ENCODE results near the gene DLX3.

The DLX3 gene

DNA sequence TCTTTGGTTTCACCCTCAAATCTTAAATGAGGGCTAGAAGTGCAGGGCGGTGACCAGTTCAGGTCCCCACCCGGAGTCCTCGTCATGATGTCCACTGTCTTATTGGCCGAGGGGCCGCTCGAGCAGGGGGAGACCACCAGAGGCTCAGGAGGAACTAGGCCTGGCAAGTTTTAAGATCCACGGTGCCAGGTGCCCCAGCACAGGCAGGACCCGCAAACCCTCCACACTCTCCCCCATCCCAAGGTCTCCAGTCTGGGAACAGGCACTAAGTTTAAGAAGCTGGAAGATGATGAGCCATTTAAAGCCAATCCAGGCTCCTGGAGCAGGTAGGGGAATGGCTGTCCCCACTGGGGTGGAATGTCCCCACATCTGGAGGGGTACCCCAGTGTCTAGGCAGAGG lies 4.1 kb downstream of the DLX3 start:
- peaks cover 38% of the 10 kb centered on the region for H3K27me3 ChIP-seq (ENCODE audit: insufficient read depth, low read length)
- peaks cover 12% of the 10 kb centered on the region for H3K4me1 ChIP-seq (ENCODE audit: control insufficient read depth, insufficient read depth, low read length, unreplicated experiment)
- H2AFZ ChIP-seq (ENCODE audit: low read length, unreplicated experiment), result no peak overlapping the region
- H3K27ac ChIP-seq (ENCODE audit: low read depth, low read length), result no peak overlapping the region
- H3K4me3 ChIP-seq (ENCODE audit: low read depth, low read length), result no peak overlapping the region
- H3K36me3 ChIP-seq (ENCODE audit: insufficient read depth, low read length), result no peaks in the 10 kb centered on the region
- no peaks in the 10 kb centered on the region for H3K79me2 ChIP-seq (ENCODE audit: control insufficient read depth, insufficient read depth, low read length, unreplicated experiment)

GRCh38 chr17:49990331-49990730 lies 4.7 kb downstream of the DLX3 start:
- H3K79me2 ChIP-seq (ENCODE audit: control insufficient read depth, insufficient read depth, low read length, unreplicated experiment), result no peaks in the 10 kb centered on the region
- H2AFZ ChIP-seq (ENCODE audit: low read length, unreplicated experiment), result no peak overlapping the region
- H3K4me3 ChIP-seq (ENCODE audit: low read depth, low read length), result no peak overlapping the region
- peaks cover 32% of the 10 kb centered on the region for H3K27me3 ChIP-seq (ENCODE audit: insufficient read depth, low read length)
- no peaks in the 10 kb centered on the region for H3K36me3 ChIP-seq (ENCODE audit: insufficient read depth, low read length)
- H3K27ac ChIP-seq (ENCODE audit: low read depth, low read length), result no peak overlapping the region
- peaks cover 9% of the 10 kb centered on the region for H3K4me1 ChIP-seq (ENCODE audit: control insufficient read depth, insufficient read depth, low read length, unreplicated experiment)

GRCh38 chr17:49989518-49989880 lies 5.5 kb downstream of the DLX3 start:
- H3K79me2 ChIP-seq (ENCODE audit: control insufficient read depth, insufficient read depth, low read length, unreplicated experiment), result no peaks in the 10 kb centered on the region
- peaks cover 5% of the 10 kb centered on the region for H3K4me1 ChIP-seq (ENCODE audit: control insufficient read depth, insufficient read depth, low read length, unreplicated experiment)
- no peak overlapping the region for H2AFZ ChIP-seq (ENCODE audit: low read length, unreplicated experiment)
- H3K27ac ChIP-seq (ENCODE audit: low read depth, low read length), result no peak overlapping the region
- H3K36me3 ChIP-seq (ENCODE audit: insufficient read depth, low read length), result no peaks in the 10 kb centered on the region
- H3K27me3 ChIP-seq (ENCODE audit: insufficient read depth, low read length), result peaks cover 24% of the 10 kb centered on the region; the same call in 1 of the 2 replicates
- no peak overlapping the region for H3K4me3 ChIP-seq (ENCODE audit: low read depth, low read length)

DNA sequence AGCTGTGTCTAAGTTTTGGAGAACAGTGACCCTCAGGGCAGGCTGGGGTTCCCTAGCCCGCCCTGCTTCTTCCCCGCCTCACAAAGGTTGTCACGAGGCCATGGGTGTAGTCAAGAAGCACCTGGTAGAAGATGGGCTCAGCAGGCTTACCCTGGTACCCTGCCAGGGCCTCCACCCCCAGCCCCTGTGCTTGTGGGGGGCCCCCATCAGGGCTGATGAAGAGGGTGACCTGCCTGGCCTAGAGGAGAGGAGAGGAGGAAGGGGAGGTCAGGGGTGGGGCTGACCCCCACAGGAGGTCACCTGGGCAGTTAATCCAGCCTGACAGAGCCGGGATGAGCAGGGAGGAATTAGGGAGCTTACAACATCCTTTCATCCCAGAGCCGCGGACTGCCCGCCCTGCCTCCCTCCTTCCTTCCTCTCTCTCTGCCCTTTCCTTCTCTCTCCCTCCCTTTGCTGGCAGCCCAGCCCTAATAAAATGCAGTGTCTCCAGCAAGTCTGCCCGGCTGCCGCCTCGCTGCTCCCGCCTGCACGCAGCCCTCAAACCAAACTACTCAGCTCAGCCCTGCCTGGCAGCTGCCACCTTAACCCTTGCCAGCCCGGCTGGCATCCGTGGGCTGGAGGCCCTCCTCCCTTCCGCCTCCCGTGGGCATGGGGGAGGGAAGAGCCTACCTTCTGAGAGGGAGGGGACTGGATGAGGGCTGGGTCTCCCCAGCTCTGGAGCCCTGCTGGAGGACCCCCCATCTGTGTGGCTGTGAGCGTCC lies 7.2 kb downstream of the DLX3 start:
- Histone ChIP-seq H3K79me2 (ENCODE audit: control insufficient read depth, insufficient read depth, low read length, unreplicated experiment) (no peaks in the 10 kb centered on the region), H3K27me3 (ENCODE audit: insufficient read depth, low read length) (peaks cover 9% of the 10 kb centered on the region; the same call in 1 of the 2 replicates), H3K27ac (ENCODE audit: low read depth, low read length) (no peak overlapping the region), H3K4me1 (ENCODE audit: control insufficient read depth, insufficient read depth, low read length, unreplicated experiment) (no peaks in the 10 kb centered on the region), H2AFZ (ENCODE audit: low read length, unreplicated experiment) (no peak overlapping the region), H3K36me3 (ENCODE audit: insufficient read depth, low read length) (no peaks in the 10 kb centered on the region), H3K4me3 (ENCODE audit: low read depth, low read length) (no peak overlapping the region)

GRCh38 chr17:49987290-49987585 lies 7.8 kb downstream of the DLX3 start:
- no peaks in the 10 kb centered on the region for H3K4me1 ChIP-seq (ENCODE audit: control insufficient read depth, insufficient read depth, low read length, unreplicated experiment)
- peaks cover 7% of the 10 kb centered on the region; the same call in 1 of the 2 replicates for H3K27me3 ChIP-seq (ENCODE audit: insufficient read depth, low read length)
- no peak overlapping the region for H2AFZ ChIP-seq (ENCODE audit: low read length, unreplicated experiment)
- H3K36me3 ChIP-seq (ENCODE audit: insufficient read depth, low read length), result no peaks in the 10 kb centered on the region
- H3K79me2 ChIP-seq (ENCODE audit: control insufficient read depth, insufficient read depth, low read length, unreplicated experiment), result no peaks in the 10 kb centered on the region
- no peak overlapping the region for H3K4me3 ChIP-seq (ENCODE audit: low read depth, low read length)
- no peak overlapping the region for H3K27ac ChIP-seq (ENCODE audit: low read depth, low read length)

- Histone ChIP-seq H3K27ac (ENCODE audit: low read depth, low read length) (no peak overlapping the region), H3K79me2 (ENCODE audit: control insufficient read depth, insufficient read depth, low read length, unreplicated experiment) (no peaks in the 10 kb centered on the region), H3K36me3 (ENCODE audit: insufficient read depth, low read length) (no peaks in the 10 kb centered on the region), H2AFZ (ENCODE audit: low read length, unreplicated experiment) (no peak overlapping the region), H3K4me3 (ENCODE audit: low read depth, low read length) (no peak overlapping the region), H3K27me3 (ENCODE audit: insufficient read depth, low read length) (peaks cover 7% of the 10 kb centered on the region; the same call in 1 of the 2 replicates), H3K4me1 (ENCODE audit: control insufficient read depth, insufficient read depth, low read length, unreplicated experiment) (no peaks in the 10 kb centered on the region)
Observed at GRCh38 chr17:49986396-49987289, 8.4 kb downstream of the DLX3 start.

GRCh38 chr17:49985310-49985990 lies 9.6 kb downstream of the DLX3 start:
- Histone ChIP-seq H2AFZ (ENCODE audit: low read length, unreplicated experiment) (no peak overlapping the region), H3K27me3 (ENCODE audit: insufficient read depth, low read length) (peaks cover 7% of the 10 kb centered on the region; the same call in 1 of the 2 replicates), H3K79me2 (ENCODE audit: control insufficient read depth, insufficient read depth, low read length, unreplicated experiment) (no peaks in the 10 kb centered on the region), H3K4me3 (ENCODE audit: low read depth, low read length) (no peak overlapping the region), H3K36me3 (ENCODE audit: insufficient read depth, low read length) (no peaks in the 10 kb centered on the region), H3K4me1 (ENCODE audit: control insufficient read depth, insufficient read depth, low read length, unreplicated experiment) (no peaks in the 10 kb centered on the region), H3K27ac (ENCODE audit: low read depth, low read length) (no peak overlapping the region)

GRCh38 chr17:49984776-49985175 lies 10.2 kb downstream of the DLX3 start:
- no peaks in the 10 kb centered on the region for H3K4me1 ChIP-seq (ENCODE audit: control insufficient read depth, insufficient read depth, low read length, unreplicated experiment)
- H3K27me3 ChIP-seq (ENCODE audit: insufficient read depth, low read length), result peaks cover 7% of the 10 kb centered on the region; the same call in 1 of the 2 replicates
- H3K27ac ChIP-seq (ENCODE audit: low read depth, low read length), result no peak overlapping the region
- no peak overlapping the region for H2AFZ ChIP-seq (ENCODE audit: low read length, unreplicated experiment)
- no peak overlapping the region for H3K4me3 ChIP-seq (ENCODE audit: low read depth, low read length)
- H3K36me3 ChIP-seq (ENCODE audit: insufficient read depth, low read length), result no peaks in the 10 kb centered on the region
- H3K79me2 ChIP-seq (ENCODE audit: control insufficient read depth, insufficient read depth, low read length, unreplicated experiment), result no peaks in the 10 kb centered on the region

GRCh38 chr17:49984283-49984682 lies 10.7 kb downstream of the DLX3 start:
- Histone ChIP-seq H3K4me3 (ENCODE audit: low read depth, low read length) (no peak overlapping the region), H3K79me2 (ENCODE audit: control insufficient read depth, insufficient read depth, low read length, unreplicated experiment) (no peaks in the 10 kb centered on the region), H2AFZ (ENCODE audit: low read length, unreplicated experiment) (no peak overlapping the region), H3K27me3 (ENCODE audit: insufficient read depth, low read length) (peaks cover 7% of the 10 kb centered on the region; the same call in 1 of the 2 replicates), H3K4me1 (ENCODE audit: control insufficient read depth, insufficient read depth, low read length, unreplicated experiment) (no peaks in the 10 kb centered on the region), H3K27ac (ENCODE audit: low read depth, low read length) (no peak overlapping the region), H3K36me3 (ENCODE audit: insufficient read depth, low read length) (no peaks in the 10 kb centered on the region)

DNA sequence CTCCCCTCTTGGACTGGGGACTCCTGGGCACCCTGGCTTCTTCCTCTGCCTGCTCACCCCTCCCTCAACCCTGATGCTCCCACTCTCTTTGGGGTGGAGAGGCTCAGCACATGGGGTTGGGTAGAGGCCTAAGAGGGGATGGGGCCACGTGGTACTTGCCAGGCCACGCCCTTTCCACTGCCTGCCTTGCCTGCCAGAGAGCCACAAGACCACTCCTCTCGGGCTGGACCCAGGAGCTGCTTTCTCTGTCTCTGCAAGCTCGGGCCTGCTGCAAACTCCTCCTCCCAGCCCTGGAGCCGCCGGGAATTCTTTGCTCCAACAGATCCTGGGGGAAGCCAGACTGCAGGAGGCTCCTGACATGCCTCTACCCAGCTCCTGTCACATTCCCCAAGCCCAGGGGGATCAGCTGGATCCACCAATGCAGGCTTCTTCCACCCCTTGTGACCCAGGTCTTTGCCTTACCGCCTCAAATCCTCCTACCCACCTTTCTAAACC lies 14.3 kb downstream of the DLX3 start:
- Histone ChIP-seq H3K36me3 (ENCODE audit: insufficient read depth, low read length) (no peaks in the 10 kb centered on the region), H3K4me3 (ENCODE audit: low read depth, low read length) (no peak overlapping the region), H3K27me3 (ENCODE audit: insufficient read depth, low read length) (no peaks in the 10 kb centered on the region), H3K27ac (ENCODE audit: low read depth, low read length) (no peak overlapping the region), H3K79me2 (ENCODE audit: control insufficient read depth, insufficient read depth, low read length, unreplicated experiment) (no peaks in the 10 kb centered on the region), H2AFZ (ENCODE audit: low read length, unreplicated experiment) (no peak overlapping the region), H3K4me1 (ENCODE audit: control insufficient read depth, insufficient read depth, low read length, unreplicated experiment) (no peaks in the 10 kb centered on the region)

Data from ACC112 (cell line).